ENCODE results near the gene TUBA1C.
A peak's percentile ranks its signal among the peaks of the same experiment; 100 is the strongest.
"Not testable (repeated sequence)": the region's sequence is repeated elsewhere in the genome, so short reads cannot be mapped to it uniquely, and the experiment has no call there.

Gene TUBA1C

GRCh38 chr12:49310451-49311000 lies 45.6 kb downstream of the TUBA1C start:
- DNase-seq (ENCODE audit: low read depth, low spot score): not testable (repeated sequence)

GRCh38 chr12:49314811-49315210 lies 49.9 kb downstream of the TUBA1C start:
- DNase-seq (ENCODE audit: low read depth, low spot score): no peak

- DNase-seq (ENCODE audit: low read depth, low spot score): not testable (repeated sequence)
Observed at GRCh38 chr12:49317118-49317517, 52.2 kb downstream of the TUBA1C start.

- not testable (repeated sequence) for DNase-seq (ENCODE audit: low read depth, low spot score)
Observed at GRCh38 chr12:49320411-49321103, 55.7 kb downstream of the TUBA1C start.

GRCh38 chr12:49322367-49322707 lies 57.5 kb downstream of the TUBA1C start:
- DNase-seq (ENCODE audit: low read depth, low spot score): no peak

GRCh38 chr12:49322708-49323523 lies 58.0 kb downstream of the TUBA1C start, which contains the start of gene TROAP:
TROAP (plus strand) TSS chr12:49323255; CDS start chr12:49323609, 354 bp downstream.
- DNase-seq (ENCODE audit: low read depth, low spot score): peak; percentile 94

- no peak for DNase-seq (ENCODE audit: low read depth, low spot score)
Observed at GRCh38 chr12:49323524-49324097, 58.7 kb downstream of the TUBA1C start.
